GOT3 (cell line): ENCODE results near the gene MCMBP.

Source experiments
- DNase-seq: peaks from one replicate; lab custom pipeline; 2025; ENCODE audit warnings: mixed read lengths; lab: John Stamatoyannopoulos, UW

Gene MCMBP

DNA sequence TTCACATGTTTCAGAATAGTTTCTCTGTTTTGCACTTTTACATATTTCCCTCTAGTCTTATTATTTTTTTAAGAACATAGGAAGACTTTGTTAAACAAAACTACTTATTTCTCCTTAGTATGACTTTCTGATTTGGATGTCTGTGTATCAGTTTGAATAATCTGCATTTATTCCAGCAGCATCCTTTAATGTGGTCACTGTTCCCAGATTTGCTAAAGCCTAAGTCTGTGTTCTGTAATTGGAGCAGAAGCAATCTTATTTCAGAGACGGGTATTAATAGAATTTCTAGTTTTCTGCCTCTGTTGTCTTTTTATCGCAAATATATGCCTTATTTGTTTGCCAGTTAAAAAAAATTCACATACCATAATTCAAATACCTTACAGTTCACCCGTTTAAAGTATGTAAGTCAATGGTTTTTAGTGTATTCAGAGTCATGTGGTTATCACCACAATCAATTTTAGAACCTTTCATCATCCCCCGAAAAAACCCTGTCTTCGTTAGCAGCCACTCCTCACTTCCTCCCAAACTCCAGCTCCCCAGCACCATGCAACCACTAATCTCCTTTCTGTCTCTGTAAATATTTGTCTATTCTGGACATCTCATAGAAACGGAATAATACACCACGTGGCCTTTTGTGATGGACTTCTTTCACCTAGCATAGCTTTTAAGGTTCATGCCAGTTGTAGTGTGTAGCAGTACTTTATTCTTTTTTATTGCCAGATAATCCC, 88.1 kb downstream of the MCMBP start:
- DNase-seq, result no peak

DNA sequence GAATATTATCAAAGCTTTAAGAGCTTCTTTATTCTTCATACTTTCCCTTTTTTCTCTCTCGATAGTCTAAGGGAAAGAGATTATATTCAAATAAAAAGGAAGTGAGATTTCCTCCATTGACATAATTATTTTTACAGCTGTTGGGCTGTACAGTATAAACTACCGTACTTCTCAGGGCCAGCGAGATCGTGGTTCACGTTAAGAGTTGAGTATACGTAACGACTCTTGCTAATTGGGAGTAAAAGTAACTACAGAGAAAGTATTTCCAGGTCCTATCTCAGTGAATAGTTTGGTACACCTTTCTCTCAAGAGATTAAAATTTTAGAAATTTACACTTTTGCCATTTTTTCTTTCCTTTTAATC, 89.0 kb downstream of the MCMBP start:
- no peak for DNase-seq

DNA sequence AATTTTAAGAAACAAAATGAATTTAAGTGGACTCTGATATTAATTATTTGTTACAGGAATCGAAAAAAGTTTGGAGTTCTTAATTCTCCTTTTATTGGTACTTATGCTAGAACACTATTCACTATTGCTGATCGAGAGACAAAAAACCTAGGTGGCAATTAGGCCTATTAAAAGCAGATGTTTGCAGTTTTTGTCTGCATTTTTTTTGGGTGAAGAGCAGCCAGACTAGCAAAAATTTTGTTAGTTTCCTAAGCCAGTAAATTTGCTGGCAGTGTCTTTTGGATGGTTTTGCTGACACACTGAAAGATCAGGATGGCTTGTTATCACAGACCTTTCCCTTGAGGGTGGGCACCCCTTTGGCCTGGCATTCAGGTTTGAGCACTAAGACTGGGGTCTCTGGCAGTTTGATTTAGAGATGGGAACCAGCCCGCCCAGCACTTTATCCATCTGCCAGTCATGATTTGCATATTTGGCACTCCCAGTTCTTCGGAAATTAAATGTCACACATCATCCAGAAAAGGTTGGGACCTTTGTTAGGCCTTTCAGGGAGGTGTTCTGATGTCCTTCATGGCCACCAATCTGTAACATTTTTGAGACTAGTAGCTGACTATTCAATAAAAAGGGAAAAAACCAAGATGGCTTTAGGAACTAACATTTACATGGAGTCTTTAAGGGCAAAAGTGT, 89.5 kb downstream of the MCMBP start:
- DNase-seq, result no peak

DNA sequence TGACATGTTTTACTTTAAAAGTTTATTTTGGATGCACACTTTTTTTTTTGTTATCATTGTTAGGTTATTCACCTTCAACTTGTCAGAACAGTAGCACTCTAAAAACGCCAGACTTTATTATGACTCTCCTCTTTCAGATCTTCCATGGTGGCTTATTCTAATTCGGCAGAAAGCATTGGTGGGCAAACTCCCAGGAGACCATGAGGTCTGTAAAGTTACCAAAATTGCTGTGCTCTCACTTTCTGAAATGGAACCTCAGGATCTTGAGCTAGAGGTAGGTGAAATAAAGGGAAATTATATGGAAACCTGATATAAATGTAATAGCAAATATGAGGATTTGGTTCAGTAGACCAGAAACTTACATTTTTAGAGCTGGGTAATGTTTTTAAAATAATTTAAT, 91.1 kb downstream of the MCMBP start:
- DNase-seq, result no peak

DNA sequence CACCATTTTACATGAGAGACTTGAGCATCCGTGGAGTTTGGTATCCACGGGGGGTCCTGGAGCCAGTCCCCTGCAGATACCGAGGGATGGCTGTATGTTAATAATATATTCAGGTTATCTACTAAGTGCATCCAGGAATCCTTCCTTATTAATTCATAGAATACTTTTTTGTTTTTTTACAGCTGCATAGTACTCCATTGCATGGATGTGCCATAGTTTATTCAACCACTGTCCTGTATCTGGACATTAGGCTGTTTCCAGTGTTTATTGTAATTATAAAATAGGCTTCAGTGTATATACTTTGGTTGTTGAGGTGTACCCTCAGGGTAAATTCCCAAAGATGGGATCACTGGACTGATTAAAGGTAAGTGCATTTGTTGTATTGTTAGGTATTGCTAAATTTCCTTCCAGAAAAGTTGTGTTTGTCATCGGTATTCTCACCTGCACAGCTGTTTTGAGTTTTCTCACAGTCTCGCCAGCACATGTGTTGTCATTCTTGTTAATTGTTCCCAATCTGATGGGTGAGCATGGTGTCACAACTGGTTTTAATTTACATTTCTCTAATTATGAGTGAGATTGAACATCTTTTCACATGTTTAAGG, 91.7 kb downstream of the MCMBP start:
- DNase-seq, result no peak
